ENCODE results near the gene OR2B6. TPM values are rescaled to one million over a fixed set of nuclear protein-coding genes. Genes with fewer than 3 reads are reported as not detected.
"Not testable (repeated sequence)": the region's sequence is repeated elsewhere in the genome, so short reads cannot be mapped to it uniquely, and the experiment has no call there.

OR2B6 gene
- total and polyA plus RNA-seq, 2 of the 13 experiments (the other 11 are each of a cell fraction or from before 2014, with no cell fraction given), result 1.2 TPM; not detected in 1

GRCh38 chr6:27922949-27923348, 34.1 kb upstream of the OR2B6 start (continued):
- TF ChIP-seq BATF2 (CRISPR knock-in tag; IDR thresholded peaks at IDR 0.05) (no peak), ZMYM3 (CRISPR knock-in tag; IDR thresholded peaks at IDR 0.05) (no peak), SPEN (CRISPR knock-in tag; IDR thresholded peaks at IDR 0.05; ENCODE audit: low read depth) (no peak)

- BruUV-seq (replicated peaks), result no TSS peak
- Histone ChIP-seq H2AFZ (ENCODE audit: low read length) (no peak overlapping the region), H3K27me3 (ENCODE audit: control insufficient read depth in 1 of 2, insufficient read depth in 2 of 2, low read length in 2 of 2) (no peaks in the 10 kb centered on the region), H3K36me3 (replicated peaks in 1 of 2; ENCODE audit: control insufficient read depth in 1 of 2, insufficient read depth in 2 of 2, low read length in 2 of 2) (no peaks in the 10 kb centered on the region), H3K79me2 (ENCODE audit: insufficient read depth, low read length) (no peaks in the 10 kb centered on the region), H3K4me2 (ENCODE audit: low read depth, low read length) (no peak overlapping the region), H3K9me3 (ENCODE audit: low read length) (no peaks in the 10 kb centered on the region), H3K9ac (ENCODE audit: insufficient read depth, low read depth, low read length) (no peak overlapping the region), H4K20me1 (ENCODE audit: insufficient read depth, low read length) (no peaks in the 10 kb centered on the region), H3K27ac (ENCODE audit: extremely low read length, insufficient read depth, low read length) (no peak overlapping the region), H3K4me1 (ENCODE audit: insufficient read depth, low read length) (no peaks in the 10 kb centered on the region), H3K4me3 (replicated peaks in 1 of 3; ENCODE audit: insufficient read depth in 1 of 3, low read depth in 2 of 3, low read length in 3 of 3) (no peak overlapping the region)
- no peak for ATAC-seq
- DNase-seq (ENCODE audit: low spot score), result no peak
- ChIA-PET CTCF (ENCODE audit: low intra/inter-chr PET ratio, low total read pairs) (no interaction called here), POLR2A (no interaction called here)
- WGBS (ENCODE audit: low lambda C conversion rate), result 21% methylated on average over 6 of the region's 6 CpGs
- in situ Hi-C loops (cut with HindIII; ENCODE audit: extremely low pct_ligation_motif_present, low pct_unique_long_range_greater_than_20kb), result no loop called here
- TF ChIP-seq ZKSCAN8 (CRISPR knock-in tag; IDR thresholded peaks at IDR 0.05; ENCODE audit: borderline replicate concordance) (no peak), ZNF441 (CRISPR knock-in tag; IDR thresholded peaks at IDR 0.05; ENCODE audit: borderline replicate concordance) (no peak), THAP11 (CRISPR knock-in tag; IDR thresholded peaks at IDR 0.05) (no peak), ATRX (CRISPR knock-in tag; IDR thresholded peaks at IDR 0.05; ENCODE audit: borderline replicate concordance) (no peak), PLSCR1 (CRISPR knock-in tag; IDR thresholded peaks at IDR 0.05; ENCODE audit: borderline replicate concordance) (no peak)
- intact Hi-C loops (cut with micrococcal nuclease; ENCODE audit: unreplicated experiment), result no loop called here
- FAIRE-seq, result no peak
Measured at GRCh38 chr6:27924179-27924578, 32.9 kb upstream of the OR2B6 start.

GRCh38 chr6:27928041-27928440, 29.0 kb upstream of the OR2B6 start:
- 89% methylated on average over 2 of the region's 2 CpGs for WGBS (ENCODE audit: low lambda C conversion rate)

GRCh38 chr6:27929930-27930329, 27.1 kb upstream of the OR2B6 start:
- H2AFZ ChIP-seq (ENCODE audit: low read length); BruUV-seq (replicated peaks); H3K27me3 ChIP-seq (ENCODE audit: control insufficient read depth in 1 of 2, insufficient read depth in 2 of 2, low read length in 2 of 2); H3K36me3 ChIP-seq (replicated peaks in 1 of 2; ENCODE audit: control insufficient read depth in 1 of 2, insufficient read depth in 2 of 2, low read length in 2 of 2); H3K9ac ChIP-seq (ENCODE audit: insufficient read depth, low read depth, low read length); in situ Hi-C loops (cut with HindIII; ENCODE audit: extremely low pct_ligation_motif_present, low pct_unique_long_range_greater_than_20kb); H3K27ac ChIP-seq (ENCODE audit: extremely low read length, insufficient read depth, low read length); intact Hi-C loops (cut with micrococcal nuclease; ENCODE audit: unreplicated experiment); FAIRE-seq; H3K4me2 ChIP-seq (ENCODE audit: low read depth, low read length); H3K4me3 ChIP-seq (replicated peaks in 1 of 3; ENCODE audit: insufficient read depth in 1 of 3, low read depth in 2 of 3, low read length in 3 of 3); CTCF ChIA-PET (ENCODE audit: low intra/inter-chr PET ratio, low total read pairs); H3K79me2 ChIP-seq (ENCODE audit: insufficient read depth, low read length); H4K20me1 ChIP-seq (ENCODE audit: insufficient read depth, low read length); H3K9me3 ChIP-seq (ENCODE audit: low read length); ATAC-seq; H3K4me1 ChIP-seq (ENCODE audit: insufficient read depth, low read length); POLR2A ChIA-PET; DNase-seq (ENCODE audit: low spot score): not testable (repeated sequence)
- 0% methylated on average over 5 of the region's 5 CpGs for WGBS (ENCODE audit: low lambda C conversion rate)

More at GRCh38 chr6:27928041-27928440, 29.0 kb upstream of the OR2B6 start:
- H3K79me2 ChIP-seq (ENCODE audit: insufficient read depth, low read length); intact Hi-C loops (cut with micrococcal nuclease; ENCODE audit: unreplicated experiment); H3K9ac ChIP-seq (ENCODE audit: insufficient read depth, low read depth, low read length); H3K27ac ChIP-seq (ENCODE audit: extremely low read length, insufficient read depth, low read length); H3K4me1 ChIP-seq (ENCODE audit: insufficient read depth, low read length); BruUV-seq (replicated peaks); in situ Hi-C loops (cut with HindIII; ENCODE audit: extremely low pct_ligation_motif_present, low pct_unique_long_range_greater_than_20kb); DNase-seq (ENCODE audit: low spot score); H2AFZ ChIP-seq (ENCODE audit: low read length); CTCF ChIA-PET (ENCODE audit: low intra/inter-chr PET ratio, low total read pairs); H3K36me3 ChIP-seq (replicated peaks in 1 of 2; ENCODE audit: control insufficient read depth in 1 of 2, insufficient read depth in 2 of 2, low read length in 2 of 2); H3K9me3 ChIP-seq (ENCODE audit: low read length); H3K27me3 ChIP-seq (ENCODE audit: control insufficient read depth in 1 of 2, insufficient read depth in 2 of 2, low read length in 2 of 2); POLR2A ChIA-PET; ATAC-seq; H3K4me2 ChIP-seq (ENCODE audit: low read depth, low read length); FAIRE-seq; H4K20me1 ChIP-seq (ENCODE audit: insufficient read depth, low read length); H3K4me3 ChIP-seq (replicated peaks in 1 of 3; ENCODE audit: insufficient read depth in 1 of 3, low read depth in 2 of 3, low read length in 3 of 3): not testable (repeated sequence)
